ENCODE data around the gene PRSS12.

PRSS12 gene

DNA sequence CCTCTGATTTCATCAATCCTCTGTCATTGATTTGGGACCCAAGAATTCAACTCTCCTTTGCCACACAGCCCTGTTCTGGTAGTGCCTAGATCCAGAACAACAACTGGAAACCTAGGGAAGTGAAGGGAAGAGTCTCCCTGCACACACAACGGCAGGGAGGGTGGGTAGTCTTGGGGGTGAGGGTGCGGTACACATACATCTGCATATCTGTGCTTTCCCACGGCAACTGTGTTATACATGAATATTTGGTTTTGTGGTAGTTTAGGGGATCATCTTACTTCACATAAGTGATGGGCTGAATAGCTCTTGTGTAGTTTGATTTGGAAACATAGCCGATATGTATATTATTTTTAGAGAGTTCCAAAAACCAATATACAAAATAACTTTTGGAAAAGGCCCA lies 3.3 kb upstream of the PRSS12 start:
- no peak for DNase-seq (ENCODE audit: low spot score)

GRCh38 chr4:118354913-118355312 lies 2.1 kb upstream of the PRSS12 start:
- no peak for DNase-seq (ENCODE audit: low spot score)

GRCh38 chr4:118353534-118354030 lies 779 bp upstream of the PRSS12 start:
- DNase-seq (ENCODE audit: low spot score), result no peak

DNA sequence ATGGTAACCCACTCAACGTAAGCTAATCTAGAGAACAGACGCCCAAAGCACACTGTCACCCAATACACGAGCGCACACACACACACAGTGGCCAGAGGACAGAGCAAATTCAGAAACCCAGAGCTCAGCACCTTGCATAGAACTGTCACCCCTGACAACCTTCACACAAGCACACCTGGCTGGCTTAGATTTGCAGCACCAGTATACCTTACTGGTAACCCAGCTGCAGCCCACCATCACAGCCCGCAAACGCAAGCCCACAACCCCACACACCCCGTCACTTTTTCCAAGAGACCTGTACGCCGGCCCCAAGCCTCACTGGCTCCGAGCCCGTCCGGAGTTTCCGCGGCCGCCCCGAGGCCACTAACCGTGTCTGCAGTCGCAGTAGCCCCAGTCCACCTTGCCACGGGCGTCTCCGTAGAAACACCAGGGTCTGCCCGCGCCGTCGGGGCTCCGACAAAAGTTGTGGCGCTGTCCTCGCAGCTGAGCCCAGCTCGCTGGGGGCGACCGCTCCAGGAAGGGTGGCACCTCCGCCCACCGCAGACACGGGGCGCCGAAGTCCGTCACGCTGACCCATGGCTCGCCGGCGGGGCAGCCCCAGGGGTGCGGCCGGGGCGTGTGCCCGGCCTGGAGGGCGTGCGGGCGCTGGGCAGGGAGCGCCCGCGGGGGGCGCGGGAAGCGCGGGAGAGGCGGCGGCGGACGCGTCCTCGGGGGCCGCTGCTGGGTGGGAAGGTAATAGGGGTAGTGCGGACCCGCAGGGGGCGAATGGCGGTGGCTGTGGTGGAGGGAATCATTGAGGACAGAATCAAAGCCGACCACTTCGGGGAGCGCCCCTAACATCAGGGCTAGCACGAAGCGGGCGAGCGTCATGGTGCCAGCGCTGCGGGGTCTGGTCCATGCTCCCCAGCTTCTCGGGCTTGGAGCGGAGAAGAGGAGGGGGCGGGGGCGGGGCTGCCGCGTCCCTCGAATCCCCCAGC lies 664 bp downstream of the PRSS12 start:
- DNase-seq (ENCODE audit: low spot score), result no peak

GRCh38 chr4:118350961-118351360 lies 1.8 kb downstream of the PRSS12 start:
- no peak for DNase-seq (ENCODE audit: low spot score)

GRCh38 chr4:118348886-118349285 lies 3.9 kb downstream of the PRSS12 start:
- DNase-seq (ENCODE audit: low spot score), result no peak

DNA sequence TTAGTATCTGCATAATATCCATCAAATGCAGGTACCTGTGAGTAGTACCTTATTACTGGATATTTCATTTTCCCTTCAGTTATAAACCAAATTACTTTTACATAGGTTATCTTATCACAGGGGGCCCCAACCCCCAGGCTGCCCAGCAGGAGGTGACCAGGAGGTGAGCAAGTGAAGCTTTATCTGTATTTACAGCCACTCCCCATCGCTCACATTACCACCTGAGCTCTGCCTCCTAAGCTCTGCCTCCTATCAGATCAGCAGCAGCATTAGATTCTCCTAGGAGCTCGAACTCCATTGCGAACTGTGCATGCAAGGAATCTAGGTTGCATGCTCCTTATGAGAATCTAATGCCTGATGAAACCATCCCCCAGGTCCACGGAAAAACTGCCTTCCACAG lies 6.3 kb downstream of the PRSS12 start:
- no peak for DNase-seq (ENCODE audit: low spot score)

- no peak for DNase-seq (ENCODE audit: low spot score)
These were observed 7.0 kb downstream of the PRSS12 start for GRCh38 chr4:118345813-118346212.

- no peak for DNase-seq (ENCODE audit: low spot score)
These were observed 8.0 kb downstream of the PRSS12 start for GRCh38 chr4:118344801-118345200.

DNA sequence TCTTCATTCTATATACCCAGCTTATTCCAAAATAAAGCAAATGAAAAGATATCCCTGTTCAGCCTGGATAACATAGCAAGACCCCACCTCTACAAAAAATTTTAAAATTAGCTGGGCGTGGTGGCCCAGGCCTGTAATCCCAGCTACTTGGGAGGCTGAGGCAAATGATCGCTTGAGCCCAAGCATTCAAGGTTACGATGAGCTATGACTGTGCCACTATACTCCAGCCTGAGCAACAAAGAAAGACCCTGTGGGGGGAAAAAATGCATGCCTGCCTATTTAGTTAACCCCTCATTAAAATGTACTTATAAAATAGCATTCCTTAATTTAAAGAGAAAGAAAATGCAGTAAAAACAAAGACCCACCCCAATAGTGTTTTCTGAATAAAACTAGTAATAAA lies 9.3 kb downstream of the PRSS12 start:
- DNase-seq (ENCODE audit: low spot score), result no peak

GRCh38 chr4:118340109-118340508 lies 12.7 kb downstream of the PRSS12 start:
- no peak for DNase-seq (ENCODE audit: low spot score)

GRCh38 chr4:118338981-118339765 lies 13.6 kb downstream of the PRSS12 start:
- DNase-seq (ENCODE audit: low spot score), result no peak

DNA sequence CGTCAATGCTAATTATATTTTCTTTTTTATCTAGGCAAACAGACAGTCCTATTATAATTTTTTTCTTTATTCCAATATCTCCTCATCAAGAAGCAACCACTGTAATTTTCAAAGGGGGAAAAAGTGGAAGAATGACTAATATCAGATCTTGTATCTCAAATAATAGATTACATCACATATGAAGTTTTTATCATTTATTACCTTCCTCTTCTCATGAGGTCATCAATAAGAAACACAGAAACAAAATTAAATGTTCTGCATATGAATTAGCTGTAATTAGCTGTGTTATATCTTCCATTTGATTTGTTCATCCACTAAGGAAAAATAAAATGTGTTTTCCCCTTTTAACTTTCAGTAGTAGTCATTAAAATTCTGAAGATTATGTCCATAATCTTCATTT lies 14.3 kb downstream of the PRSS12 start:
- DNase-seq (ENCODE audit: low spot score), result no peak

DNA sequence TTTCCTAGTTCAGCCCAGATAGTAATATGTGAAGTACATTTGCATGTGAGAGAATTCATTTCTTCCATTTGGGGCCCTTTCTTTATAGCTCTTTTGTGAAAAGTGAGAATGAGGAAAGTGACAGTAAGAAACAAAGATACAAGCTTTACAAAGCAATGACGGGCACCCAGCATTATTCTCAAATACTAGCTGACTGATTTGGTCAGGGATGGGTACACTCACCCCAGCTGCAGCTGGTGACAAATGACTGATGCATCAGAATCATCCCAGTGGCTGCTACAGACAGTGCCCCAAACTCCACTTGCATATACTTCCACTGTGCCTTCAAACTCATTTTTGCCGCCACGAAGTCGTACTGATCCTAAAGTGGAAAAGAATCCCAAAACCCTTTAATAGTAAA lies 14.8 kb downstream of the PRSS12 start:
- DNase-seq (ENCODE audit: low spot score), result no peak

- no peak for DNase-seq (ENCODE audit: low spot score)
These were observed 17.0 kb downstream of the PRSS12 start for GRCh38 chr4:118335774-118336173.

- DNase-seq (ENCODE audit: low spot score), result no peak
These were observed 17.5 kb downstream of the PRSS12 start for GRCh38 chr4:118335324-118335723.

DNA sequence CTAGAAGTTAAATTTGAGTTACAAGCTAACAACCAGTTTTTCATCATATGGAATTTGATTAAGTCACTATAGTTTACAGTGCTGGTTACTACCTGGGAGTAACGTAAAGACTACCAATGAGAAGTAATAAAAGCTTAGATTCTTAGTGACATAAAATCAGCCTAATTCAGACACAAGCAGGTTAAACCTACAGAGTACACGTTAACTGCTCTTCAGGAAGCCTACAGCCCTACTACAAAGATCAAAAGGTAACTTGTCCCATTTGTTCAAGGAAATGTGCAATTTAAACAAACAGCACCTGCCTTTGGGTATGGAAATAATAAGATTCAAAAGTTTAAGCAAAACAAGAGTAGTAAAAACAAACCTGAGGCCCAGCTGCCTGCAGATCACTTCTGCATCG lies 21.5 kb downstream of the PRSS12 start:
- no peak for DNase-seq (ENCODE audit: low spot score)

- no peak for DNase-seq (ENCODE audit: low spot score)
These were observed 23.0 kb downstream of the PRSS12 start for GRCh38 chr4:118329849-118330248.

DNA sequence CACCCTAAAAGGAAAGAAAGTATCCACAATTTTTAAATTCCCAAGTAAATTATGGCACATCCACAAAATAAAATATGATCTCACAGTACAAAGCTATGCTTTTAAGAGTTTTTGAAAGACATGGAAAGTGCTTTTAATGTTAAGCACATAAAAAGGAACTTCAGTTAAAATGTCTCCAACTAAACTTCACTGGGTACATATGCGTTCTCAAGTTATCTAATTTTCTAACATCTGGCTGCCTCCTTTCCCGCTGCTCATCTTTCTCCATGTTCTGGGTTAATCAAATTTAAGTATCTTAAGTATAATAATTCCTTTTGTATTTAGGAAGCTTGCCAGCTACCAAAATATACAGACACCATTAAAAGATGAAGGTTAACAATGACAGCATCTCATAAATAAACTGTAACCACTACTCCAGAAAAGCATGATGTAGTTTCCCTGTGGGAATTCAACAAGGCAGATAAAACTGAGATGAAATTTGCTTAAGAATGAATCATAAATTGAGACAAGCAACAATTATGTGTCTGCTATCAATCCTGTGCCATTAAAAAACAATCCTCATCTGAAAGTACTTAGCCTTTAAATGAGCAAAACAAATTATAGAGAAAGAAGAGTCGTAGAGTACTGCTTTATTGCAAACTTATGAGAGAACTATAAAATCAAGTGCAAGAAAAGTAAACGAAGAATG lies 25.1 kb downstream of the PRSS12 start:
- DNase-seq (ENCODE audit: low spot score), result no peak

DNA sequence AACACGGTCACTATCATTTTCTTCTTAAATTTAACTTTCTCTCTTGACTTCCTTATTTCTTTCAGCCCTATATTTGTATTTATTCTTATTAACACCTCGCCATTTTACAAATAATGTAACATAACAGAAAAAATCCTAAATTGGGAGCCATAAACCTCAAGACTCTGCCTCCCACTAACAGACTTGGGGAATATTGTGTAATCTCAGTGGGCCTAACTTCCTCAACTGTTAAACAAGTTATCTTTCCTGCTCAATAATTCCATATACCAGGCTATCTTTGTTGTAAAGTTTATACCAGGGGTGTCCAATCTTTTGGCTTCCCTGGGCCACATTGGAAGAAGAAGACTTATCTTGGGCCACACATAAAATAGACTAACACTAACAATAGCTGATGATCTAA lies 26.2 kb downstream of the PRSS12 start:
- no peak for DNase-seq (ENCODE audit: low spot score)

DNA sequence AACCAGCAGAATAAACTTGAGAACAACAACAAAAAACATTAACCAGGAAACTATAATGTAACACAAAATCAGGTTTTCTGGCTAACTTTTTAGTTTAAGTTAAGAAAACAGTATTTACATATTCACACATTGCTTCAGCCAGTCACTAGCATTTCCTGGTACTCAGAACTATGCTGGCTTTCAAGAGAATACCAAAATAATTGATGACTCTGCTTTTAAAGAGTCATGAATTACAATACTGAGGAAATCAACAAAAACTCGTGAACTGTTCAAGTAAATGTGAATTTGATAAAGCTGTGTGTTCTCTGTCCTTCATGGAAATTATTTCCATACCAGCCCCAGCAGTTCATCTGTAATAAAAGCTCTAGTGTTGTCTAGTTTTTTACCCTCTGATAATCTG lies 27.4 kb downstream of the PRSS12 start:
- DNase-seq (ENCODE audit: low spot score), result no peak

- no peak for DNase-seq (ENCODE audit: low spot score)
These were observed 29.8 kb downstream of the PRSS12 start for GRCh38 chr4:118322831-118323502.
